Endothelial cell of umbilical vein (primary cell): ENCODE data around the gene ZG16.

Experiments used
- CTCF ChIP-seq, 2 donors: IDR thresholded peaks; 1 replicate in 1 of 2; 2 replicates in 1 of 2; pipeline ENCODE4 v1.5.1; 2011; ENCODE audit warnings: low read length in 2 of 2, mild to moderate bottlenecking in 2 of 2, moderate library complexity in 2 of 2, control low read depth in 1 of 2, inconsistent platforms in 1 of 2, low read depth in 1 of 2; ENCODE audit not compliant: insufficient read depth in 1 of 2; ENCODE audit errors: extremely low read depth in 1 of 2
- EZH2 ChIP-seq: IDR thresholded peaks from 2 replicates; pipeline ENCODE4 v1.6.1; 2012; ENCODE audit warnings: borderline replicate concordance, low read depth, mild to moderate bottlenecking, moderate library complexity, low read length, inconsistent platforms; ENCODE audit not compliant: severe bottlenecking
- FOS ChIP-seq: IDR thresholded peaks from 2 replicates; pipeline ENCODE4 v1.6.1; 2011; ENCODE audit warnings: mild to moderate bottlenecking, low read length, moderate library complexity, borderline replicate concordance; ENCODE audit not compliant: insufficient read depth
- GATA2 ChIP-seq: IDR thresholded peaks from 2 replicates; pipeline ENCODE4 v1.7.0; 2011; ENCODE audit warnings: low read depth, mild to moderate bottlenecking, moderate library complexity, mixed read lengths, low read length; ENCODE audit not compliant: insufficient read length, insufficient read depth
- JUN ChIP-seq: IDR thresholded peaks from 2 replicates; pipeline ENCODE4 v1.6.1; 2011; ENCODE audit warnings: borderline replicate concordance, low read depth; ENCODE audit not compliant: insufficient read length, insufficient read depth
- MAX ChIP-seq: IDR thresholded peaks from 2 replicates; pipeline ENCODE4 v1.6.1; 2011; ENCODE audit not compliant: insufficient read depth, insufficient read length
- MYC ChIP-seq: IDR thresholded peaks from one replicate; pipeline ENCODE4 v1.6.1; 2011; ENCODE audit warnings: mild to moderate bottlenecking, low read depth, low read length
- POLR2A ChIP-seq: IDR thresholded peaks from 2 replicates; pipeline ENCODE4 v1.6.1; 2012; ENCODE audit warnings: low read depth, mild to moderate bottlenecking, control low read depth, low read length
- POLR2AphosphoS5 ChIP-seq: IDR thresholded peaks from 2 replicates; pipeline ENCODE4 v1.6.1; 2012; ENCODE audit warnings: low read depth, mild to moderate bottlenecking, control low read depth, low read length, moderate library complexity; ENCODE audit not compliant: insufficient read depth

GRCh38 chr16:29790949-29791844, 13.1 kb downstream of the ZG16 start:
- TF ChIP-seq CTCF (IDR thresholded peaks at IDR 0.05; ENCODE audit: extremely low read depth in 1 of 2, insufficient read depth in 1 of 2, low read depth in 1 of 2, low read length in 2 of 2) (no peak), MAX (no peak), POLR2AphosphoS5 (no peak), POLR2A (no peak), EZH2 (no peak), GATA2 (no peak), MYC (no peak), JUN (no peak), FOS (no peak)
